Lower leg skin (tissue), 3 donors: Measurements from ENCODE around the gene CAMSAP2.

Source experiments
- CTCF ChIP-seq, 3 donors: fragments of 450-650 bp; IDR thresholded peaks; one replicate each; pipeline ENCODE4 v1.5.1; 2016; ENCODE audit warnings: antibody characterized with exemption in 3 of 3, mild to moderate bottlenecking in 3 of 3, moderate library complexity in 2 of 3
- POLR2A ChIP-seq, 2 donors: fragments of 450-650 bp; IDR thresholded peaks; one replicate each; pipeline ENCODE4 v1.6.1; 2016 to 2017; ENCODE audit warnings: antibody characterized with exemption in 2 of 2, mild to moderate bottlenecking in 1 of 2, moderate library complexity in 1 of 2

- TF ChIP-seq CTCF (IDR thresholded peaks at IDR 0.05) (no peak), POLR2A (IDR thresholded peaks at IDR 0.05) (no peak)
These were observed 171.1 kb downstream of the CAMSAP2 start for GRCh38 chr1:200909757-200910239.
